Activated T-helper 2 cell treated with anti-CD3 and anti-CD28 coated beads, Interferon-gamma antibody, Interleukin-2, Interleukin-4, amounts not matched to agents 10 μg/mL and 5 μg/mL and 100 μg/mL, durations not matched to agents 14 hours and 24 hours and 36 hours (primary cell): ENCODE results near the gene CCDC117. TPM values are rescaled to one million over a fixed set of nuclear protein-coding genes. Genes with fewer than 3 reads are reported as not detected.

Source experiments
- DNase-seq: peaks from one replicate; pipeline ENCODE4 v3.0.0; 2021; ENCODE audit warnings: low spot score
- H3K27ac Mint-ChIP-seq: one replicate; pipeline ENCODE4 v1.8.0; 2021; ENCODE audit warnings: mixed read lengths
- H3K27me3 Mint-ChIP-seq: one replicate; pipeline ENCODE4 v1.8.0; 2021; ENCODE audit warnings: low read depth, mixed read lengths
- H3K36me3 Mint-ChIP-seq: one replicate; pipeline ENCODE4 v1.8.0; 2021; ENCODE audit warnings: low read depth, mixed read lengths
- H3K4me1 Mint-ChIP-seq: one replicate; pipeline ENCODE4 v1.8.0; 2021; ENCODE audit warnings: low read depth, mixed read lengths
- H3K4me3 Mint-ChIP-seq: one replicate; pipeline ENCODE4 v1.8.0; 2021; ENCODE audit warnings: low read depth, mild to moderate bottlenecking, moderate library complexity, mixed read lengths
- H3K9me3 Mint-ChIP-seq: one replicate; pipeline ENCODE4 v1.8.0; 2021; ENCODE audit warnings: mixed read lengths
- intact Hi-C: fragments of 100-400 bp; cut with micrococcal nuclease; formaldehyde crosslinking; loops from one replicate; pipeline ENCODE4 v1.15.1; 2023
- total RNA-seq: library from RNA; stranded (reverse); gene quantifications from 2 replicates; pipeline ENCODE4 v1.2.3, GENCODE V29; 2022

Gene CCDC117
- total RNA-seq, 1 donor from 2014 or later = 33.9 TPM

DNA sequence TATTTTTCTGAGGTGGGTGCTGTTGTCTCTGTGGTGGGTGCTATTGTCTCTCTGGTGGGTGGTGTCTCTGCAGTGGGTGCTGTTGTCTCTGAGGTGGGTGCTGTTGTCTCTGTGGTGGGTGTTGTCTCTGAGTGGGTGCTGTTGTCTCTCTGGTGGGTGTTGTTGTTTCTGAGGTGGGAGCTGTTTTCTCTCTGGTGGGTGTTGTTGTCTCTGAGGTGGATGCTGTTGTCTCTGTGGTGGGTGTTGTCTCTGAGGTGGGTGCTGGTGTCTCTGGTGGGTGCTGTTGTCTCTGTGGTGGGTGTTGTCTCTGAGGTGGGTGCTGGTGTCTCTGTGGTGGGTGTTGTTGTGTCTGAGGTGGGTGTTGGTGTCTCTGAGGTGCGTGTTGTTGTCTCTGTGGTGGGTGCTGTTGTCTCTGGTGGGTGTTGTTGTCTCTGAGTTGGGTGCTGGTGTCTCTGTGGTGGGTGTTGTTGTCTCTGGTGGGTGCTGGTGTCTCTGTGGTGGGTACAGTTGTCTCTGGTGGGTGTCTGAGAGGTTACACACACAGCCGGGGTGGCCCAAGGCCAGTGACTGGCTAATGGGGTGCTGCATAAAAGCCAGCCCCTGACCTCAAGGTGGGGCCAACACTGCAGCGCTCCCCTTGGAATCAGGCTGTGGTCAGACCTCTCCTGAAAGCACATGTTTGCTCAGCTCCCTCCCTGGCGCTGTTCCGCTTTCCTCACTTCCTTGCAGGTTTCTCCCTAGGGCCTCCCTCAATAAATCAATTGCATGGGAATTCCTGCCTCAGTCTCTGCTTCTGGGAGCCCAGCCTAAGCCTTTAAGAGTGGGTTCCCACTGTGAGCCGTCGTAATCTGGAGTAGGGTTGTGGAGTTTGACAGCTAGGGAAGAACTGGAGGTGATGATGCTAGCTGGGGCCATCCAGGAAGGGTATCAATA lies 58.9 kb downstream of the CCDC117 start:
- H3K4me3 Mint-ChIP-seq = no peak overlapping the region
- intact Hi-C loops = no loop called here

DNA sequence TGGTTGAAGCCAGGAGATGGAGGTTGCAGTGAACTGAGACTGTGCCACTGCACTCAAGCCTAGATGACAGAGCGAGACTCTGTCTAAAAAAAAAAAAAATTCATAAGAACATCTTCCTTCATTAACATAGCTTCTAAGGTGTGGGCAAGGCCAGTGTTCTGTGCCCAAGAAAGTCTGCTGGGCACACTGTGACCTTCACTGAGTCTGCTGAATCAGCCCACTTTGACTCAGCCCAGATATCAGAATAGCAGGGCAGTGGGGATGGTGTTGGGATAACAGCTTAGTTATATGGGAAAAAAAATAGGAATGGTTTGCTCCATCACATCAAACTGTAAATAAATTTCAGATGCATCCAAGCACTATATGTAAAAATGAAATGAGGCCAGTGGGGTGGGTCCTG lies 60.2 kb downstream of the CCDC117 start:
- H3K9me3 Mint-ChIP-seq = no peaks in the 10 kb centered on the region
- peaks cover 25% of the 10 kb centered on the region for H3K36me3 Mint-ChIP-seq
- H3K27me3 Mint-ChIP-seq = no peaks in the 10 kb centered on the region
- intact Hi-C loops = no loop called here
- no peak overlapping the region for H3K4me3 Mint-ChIP-seq
- no peak overlapping the region for H3K27ac Mint-ChIP-seq
- H3K4me1 Mint-ChIP-seq = peaks cover 19% of the 10 kb centered on the region
- no peak for DNase-seq

More for the DNA sequence above, 58.9 kb downstream of the CCDC117 start:
- H3K27ac Mint-ChIP-seq = no peak overlapping the region
- no peaks in the 10 kb centered on the region for H3K27me3 Mint-ChIP-seq
- H3K9me3 Mint-ChIP-seq = no peaks in the 10 kb centered on the region
- H3K4me1 Mint-ChIP-seq = peaks cover 26% of the 10 kb centered on the region
- H3K36me3 Mint-ChIP-seq = peaks cover 36% of the 10 kb centered on the region
- no peak for DNase-seq

DNA sequence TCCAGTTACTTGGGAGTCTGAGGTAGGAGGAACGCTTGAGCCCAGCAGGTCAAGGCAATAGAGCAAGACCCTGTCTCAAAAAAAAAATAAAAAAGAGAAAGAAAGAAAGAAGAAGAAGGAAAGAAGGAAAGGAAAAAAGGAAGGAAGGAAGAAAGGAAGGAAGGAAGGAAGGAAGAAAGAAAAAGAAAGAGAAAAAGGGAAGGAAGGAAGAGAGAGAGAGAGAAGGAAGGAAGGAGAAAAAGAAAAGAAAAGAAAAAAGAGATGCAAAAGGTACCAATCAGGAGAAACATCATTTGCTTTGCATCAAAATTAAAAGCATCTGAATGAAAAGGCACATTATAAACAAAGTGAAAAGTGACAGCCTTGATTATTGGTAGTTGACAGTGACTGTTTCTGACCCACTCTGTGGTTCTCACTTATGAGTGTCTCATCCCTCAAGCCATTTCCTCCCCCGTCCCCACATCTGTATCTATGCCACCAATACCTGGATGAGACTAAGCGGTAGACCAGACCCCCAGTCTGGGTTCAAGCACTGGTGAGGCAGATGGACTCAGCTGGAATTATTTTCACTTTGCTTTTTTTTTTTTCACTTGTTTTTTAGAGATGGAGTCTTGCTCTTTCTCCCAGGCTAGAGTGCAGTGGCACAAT lies 60.9 kb downstream of the CCDC117 start:
- intact Hi-C loops = no loop called here
- H3K4me3 Mint-ChIP-seq = no peak overlapping the region
- peaks cover 21% of the 10 kb centered on the region for H3K36me3 Mint-ChIP-seq
- H3K9me3 Mint-ChIP-seq = no peaks in the 10 kb centered on the region
- no peak for DNase-seq
- H3K27me3 Mint-ChIP-seq = no peaks in the 10 kb centered on the region
- no peak overlapping the region for H3K27ac Mint-ChIP-seq
- H3K4me1 Mint-ChIP-seq = peaks cover 16% of the 10 kb centered on the region

DNA sequence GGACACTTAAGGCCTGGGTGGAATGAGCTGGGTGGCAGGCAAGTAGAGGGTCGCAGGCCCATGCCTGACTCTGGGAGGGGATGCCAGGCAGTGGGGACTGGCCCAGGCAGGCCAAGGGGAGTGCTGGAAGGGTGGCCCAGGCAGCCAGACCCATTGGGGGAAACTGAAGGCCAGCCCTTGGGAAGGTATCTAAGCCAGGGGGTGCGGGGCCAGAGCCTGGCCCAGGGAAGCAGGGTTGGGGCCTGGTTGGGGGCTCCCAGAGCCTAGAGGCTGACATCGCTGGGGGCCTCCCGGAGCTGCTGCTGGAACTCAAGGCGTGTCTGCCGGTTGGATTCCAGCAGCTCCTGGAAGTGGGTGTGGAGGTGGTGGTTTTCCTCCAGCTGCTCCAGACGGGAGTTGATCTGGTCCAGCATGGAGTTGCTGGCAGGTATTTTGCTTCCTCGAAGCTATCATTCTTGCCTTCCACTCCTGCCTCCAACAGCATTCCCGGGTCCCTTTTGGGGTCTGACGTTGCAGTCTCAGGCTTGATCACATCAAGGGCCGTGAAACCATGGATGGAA lies 63.2 kb downstream of the CCDC117 start:
- Mint-ChIP-seq H3K4me1 (peaks cover 8% of the 10 kb centered on the region), H3K4me3 (no peak overlapping the region), H3K27ac (no peak overlapping the region), H3K27me3 (no peaks in the 10 kb centered on the region), H3K36me3 (peaks cover 13% of the 10 kb centered on the region), H3K9me3 (no peaks in the 10 kb centered on the region)
- no peak for DNase-seq
- intact Hi-C loops = no loop called here

DNA sequence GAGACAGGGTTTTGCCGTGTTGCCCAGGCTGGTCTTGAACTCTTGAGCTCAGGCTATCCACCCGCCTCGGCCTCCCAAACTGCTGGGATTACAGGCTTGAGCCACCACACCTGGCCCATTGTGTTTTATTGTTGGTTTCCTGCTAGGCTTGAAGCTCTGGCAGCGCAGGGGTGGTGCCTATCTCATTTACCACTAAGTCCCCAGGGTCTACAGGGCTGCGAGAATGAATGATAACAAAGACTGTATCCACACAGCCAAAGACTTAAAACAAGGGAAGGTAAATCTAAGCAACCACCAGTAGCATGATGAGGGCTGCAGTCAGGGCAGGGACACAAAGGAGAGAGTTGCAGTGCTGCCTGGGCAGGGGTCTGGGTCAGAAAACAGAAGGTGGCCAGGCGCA lies 65.1 kb downstream of the CCDC117 start:
- Mint-ChIP-seq H3K36me3 (peaks cover 4% of the 10 kb centered on the region), H3K4me1 (peaks cover 5% of the 10 kb centered on the region), H3K9me3 (no peaks in the 10 kb centered on the region), H3K4me3 (no peak overlapping the region), H3K27ac (no peak overlapping the region), H3K27me3 (no peaks in the 10 kb centered on the region)
- intact Hi-C loops = no loop called here
- no peak for DNase-seq

Other genes starting within 250 kb of the CCDC117 start
- gene TTC28, start 92.9 kb upstream of the CCDC117 start, total RNA-seq = 0.82 and 1.4 TPM in 2 replicates
- 33.7 and 33.8 TPM in 2 replicates for gene CHEK2, start 30.9 kb upstream of the CCDC117 start, total RNA-seq
- gene HSCB, start 30.7 kb upstream of the CCDC117 start, total RNA-seq = 14.1 and 14.6 TPM in 2 replicates
- gene XBP1, start 27.9 kb downstream of the CCDC117 start, total RNA-seq = 146 and 152 TPM in 2 replicates
- 0.82 and 1.1 TPM in 2 replicates for gene ZNRF3, start 110.9 kb downstream of the CCDC117 start, total RNA-seq